GM18526 (cell line): ENCODE data around the gene MEA1.

ENCODE experiments used
- POLR2A ChIP-seq: IDR thresholded peaks from 3 replicates; pipeline ENCODE4 v1.6.1; 2011; ENCODE audit not compliant: insufficient read length; ENCODE audit errors: extremely low read depth

MEA1 gene

DNA sequence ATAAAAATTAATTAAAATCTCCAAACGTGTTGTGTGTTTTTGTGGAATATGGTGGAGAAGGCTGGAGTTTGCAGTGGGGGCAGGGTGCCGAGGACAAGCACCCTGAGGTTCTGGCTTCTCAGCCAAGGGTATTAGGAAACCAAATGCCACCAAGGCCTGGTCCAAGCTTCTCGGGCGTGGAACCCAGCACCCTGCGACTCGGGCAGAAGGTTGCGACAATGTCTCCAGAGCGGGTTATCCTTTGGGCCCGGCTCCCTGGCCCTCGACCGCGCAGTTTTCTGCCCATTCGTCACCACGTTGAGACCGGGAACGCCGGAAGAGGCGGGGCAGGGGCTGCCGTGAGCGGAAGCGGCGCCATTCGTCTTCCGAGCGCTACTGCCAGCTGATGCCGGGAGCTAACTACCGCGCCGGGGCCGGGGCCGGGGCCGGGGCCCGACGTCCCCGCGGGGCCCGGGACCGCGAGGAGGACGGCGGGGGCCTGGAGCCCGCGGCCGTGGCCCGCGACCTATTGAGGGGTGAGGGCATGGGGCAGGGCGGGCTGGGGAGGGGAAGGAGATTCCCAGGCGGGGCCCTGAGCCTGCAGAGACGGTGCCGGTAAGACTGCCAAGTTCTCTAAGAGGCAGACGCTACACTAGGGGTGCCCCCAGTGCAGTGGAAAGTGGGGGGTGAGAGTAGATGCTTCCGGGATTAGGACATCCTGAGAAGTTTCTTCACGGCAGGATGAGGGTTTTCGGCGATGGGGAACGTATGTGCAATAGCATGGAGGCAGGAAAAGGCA, 7.7 kb upstream of the MEA1 start, which contains the start of gene RRP36:
Gene RRP36, plus strand, starts transcription at position 354 of the 778 bp plus-strand sequence. Its CDS starts 32 bp downstream, at position 386.
- peak; percentile 67 for TF ChIP-seq POLR2A

DNA sequence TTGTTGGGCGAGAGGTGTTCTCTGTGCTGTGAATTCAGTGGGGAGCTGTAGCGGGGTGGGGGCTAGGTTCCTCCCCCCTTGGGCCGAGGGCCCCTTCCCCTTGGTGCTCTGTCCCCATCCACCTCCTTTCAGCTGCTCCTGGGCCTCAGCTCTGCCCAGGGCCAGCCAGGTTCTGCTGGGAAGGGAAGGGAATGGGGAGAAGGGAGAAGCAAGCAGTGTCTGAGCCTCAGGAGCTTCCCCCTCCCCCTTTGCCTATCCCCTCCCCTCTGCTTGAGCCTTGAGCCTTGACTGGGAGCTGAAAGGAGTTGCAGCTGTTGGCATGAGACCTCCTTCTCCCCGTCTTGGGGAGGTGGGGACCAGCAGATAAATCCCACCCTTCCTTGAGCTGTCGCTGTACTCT, 7.1 kb upstream of the MEA1 start:
- TF ChIP-seq POLR2A: no peak

DNA sequence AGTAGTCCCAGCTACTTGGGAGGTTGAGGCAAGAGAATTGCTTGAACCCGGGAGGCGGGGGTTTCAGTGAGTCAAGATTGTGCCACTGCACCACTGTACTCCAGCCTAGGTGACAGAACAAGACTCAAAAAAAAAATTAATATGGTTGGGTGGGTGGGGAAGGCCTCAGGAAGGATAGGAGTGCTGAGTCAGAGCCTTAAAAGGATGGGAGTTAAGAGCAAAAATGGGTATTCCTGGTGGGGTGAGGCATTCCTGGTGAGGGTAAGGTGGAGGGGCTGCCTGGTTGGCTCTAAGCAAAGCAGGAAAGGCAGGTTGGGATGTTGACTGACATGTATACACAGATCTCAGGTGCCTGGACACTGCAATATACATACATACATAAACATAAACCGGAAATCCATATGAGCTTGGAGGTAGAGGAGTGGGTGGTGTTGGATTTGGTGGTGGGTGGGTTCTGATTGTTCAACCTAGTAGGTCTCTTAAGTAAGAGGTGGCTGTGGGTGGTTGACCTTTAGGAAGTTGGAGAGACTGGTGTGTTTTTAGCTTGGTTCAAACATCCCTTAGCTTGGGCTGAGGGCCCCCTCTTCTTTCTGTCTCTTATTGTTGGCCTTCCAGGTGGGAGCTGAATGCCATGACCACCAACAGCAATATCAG, 6.4 kb upstream of the MEA1 start:
- no peak for TF ChIP-seq POLR2A

DNA sequence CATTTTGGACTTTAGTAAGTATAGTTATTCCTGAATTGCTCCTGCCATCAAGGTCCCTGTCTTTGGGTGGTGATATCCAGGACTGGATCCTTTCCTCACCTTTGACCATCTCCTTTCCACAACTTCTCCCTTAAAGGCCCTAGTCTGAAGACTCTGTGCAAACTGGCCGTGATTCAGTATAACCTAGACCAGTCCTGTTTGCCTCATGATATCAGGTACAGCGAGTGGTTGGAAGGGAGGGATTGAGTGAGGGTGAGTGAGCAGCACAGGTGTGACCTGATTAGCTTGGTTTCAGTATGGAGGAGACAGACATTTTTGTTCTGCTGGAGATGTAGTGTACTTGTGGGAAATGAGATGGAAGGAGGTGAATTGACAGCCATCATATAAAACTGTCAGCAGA, 5.4 kb upstream of the MEA1 start:
- no peak for TF ChIP-seq POLR2A

DNA sequence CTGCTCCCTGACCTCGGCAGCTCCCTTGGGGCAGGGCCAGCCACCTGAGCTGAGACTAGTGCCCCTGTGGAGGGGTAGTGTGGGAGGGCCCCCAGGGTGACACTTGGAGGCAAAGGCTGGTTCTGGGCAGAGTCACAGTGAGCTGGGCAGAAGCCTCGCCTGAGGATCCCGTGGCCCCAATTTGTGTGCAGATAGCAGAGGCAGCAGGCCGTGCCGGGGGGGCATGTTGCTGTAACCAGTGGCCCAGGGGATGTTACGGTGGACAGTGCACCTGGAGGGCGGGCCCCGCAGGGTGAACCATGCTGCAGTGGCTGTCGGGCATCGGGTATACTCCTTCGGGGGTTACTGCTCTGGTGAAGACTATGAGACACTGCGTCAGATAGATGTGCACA, 3.2 kb upstream of the MEA1 start:
- no peak for TF ChIP-seq POLR2A

DNA sequence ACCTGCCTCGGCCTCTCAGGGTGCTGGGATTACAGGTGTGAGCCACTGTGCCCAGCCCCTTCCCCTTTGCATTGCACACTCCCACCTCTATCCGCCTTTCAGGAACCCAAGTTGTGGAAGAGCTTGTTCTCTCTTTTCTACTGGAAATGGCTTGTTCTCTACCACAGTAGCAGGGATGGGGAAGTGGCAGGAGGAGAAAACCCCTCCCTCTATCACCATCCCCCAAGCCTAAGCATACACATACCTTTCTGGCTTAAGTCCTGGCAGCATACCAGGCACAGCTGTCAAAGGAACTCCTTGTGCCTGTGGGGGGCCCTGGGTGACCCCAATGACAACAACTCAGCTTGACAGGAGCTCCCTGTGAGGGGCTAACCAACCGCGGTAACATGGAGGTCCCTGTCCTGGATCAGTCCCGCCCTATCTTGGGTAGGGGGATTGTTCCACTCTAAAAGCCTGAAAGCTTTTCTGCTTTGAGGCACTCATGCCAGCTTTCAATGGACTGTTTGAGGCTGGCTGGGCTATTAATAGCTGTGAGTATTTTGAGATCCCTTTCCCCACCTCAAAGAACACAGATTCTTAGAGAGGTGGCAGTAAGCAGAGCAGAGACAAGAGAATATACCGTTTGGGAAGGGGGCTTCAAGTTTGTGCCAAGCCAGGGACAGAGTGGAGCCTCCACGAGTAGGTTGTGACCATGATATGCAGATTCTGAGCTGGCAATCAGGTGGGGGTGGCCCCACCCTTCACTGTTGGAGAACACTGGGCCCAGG, 2.6 kb upstream of the MEA1 start:
- no peak for TF ChIP-seq POLR2A

DNA sequence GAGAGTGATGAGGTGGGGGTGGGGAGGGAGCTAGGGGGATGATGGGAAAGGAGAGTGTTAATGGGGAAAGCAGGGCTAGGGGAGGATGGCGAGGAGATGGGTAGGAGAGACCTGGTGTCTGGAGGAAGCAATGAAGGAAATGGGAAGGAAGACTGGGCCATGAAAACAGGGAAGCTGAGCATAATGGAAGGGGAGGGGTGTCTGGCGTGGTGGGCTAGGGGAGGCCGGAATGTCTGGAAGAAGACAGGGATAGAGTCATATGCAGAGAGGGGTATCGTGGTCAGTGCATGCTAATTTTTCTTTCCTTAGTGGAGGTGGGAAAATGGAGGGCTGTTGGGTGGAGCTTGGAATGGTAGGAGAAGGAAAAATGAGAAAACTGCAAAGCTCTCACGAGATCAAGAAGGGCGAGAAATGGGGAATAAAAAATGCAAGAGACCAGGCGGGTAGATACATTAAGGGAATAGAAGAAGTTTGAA, 726 bp upstream of the MEA1 start:
- no peak for TF ChIP-seq POLR2A

DNA sequence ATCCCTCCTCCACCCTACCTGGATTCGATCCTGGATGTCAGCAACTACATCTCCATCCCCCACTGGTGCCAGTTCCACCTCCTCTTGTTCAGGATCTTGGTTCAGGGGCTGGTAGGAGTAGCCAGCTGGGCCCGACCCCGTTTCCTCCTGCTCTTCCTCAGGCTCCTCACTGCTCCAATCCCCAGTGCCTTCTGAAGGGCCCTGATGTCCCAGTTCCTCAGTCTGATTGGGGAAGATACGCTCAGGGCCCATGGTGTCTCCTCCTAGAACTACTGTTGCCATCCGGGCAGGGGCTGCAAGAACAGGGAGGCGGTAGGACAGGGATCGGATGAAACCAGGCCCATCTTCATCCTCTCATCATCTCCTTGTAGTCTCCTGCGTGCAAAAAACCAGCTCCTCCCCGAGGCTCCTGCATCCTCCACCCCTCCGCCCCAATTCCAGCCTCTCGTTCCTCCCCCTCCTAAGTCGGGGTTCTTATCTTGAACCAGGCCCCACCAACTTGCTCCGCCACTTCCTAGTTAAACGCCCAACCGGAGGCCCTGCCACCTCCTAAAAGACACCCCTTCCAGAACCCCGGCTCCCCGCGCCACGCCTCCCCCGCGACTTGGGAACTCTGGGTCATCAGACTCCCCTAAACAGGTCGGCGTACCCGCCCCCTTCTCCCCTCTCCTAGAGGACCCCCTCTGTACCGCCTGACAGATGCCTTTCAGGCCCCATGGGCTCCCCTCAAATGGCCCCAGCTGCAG, 476 bp downstream of the MEA1 start:
- TF ChIP-seq POLR2A: no peak

DNA sequence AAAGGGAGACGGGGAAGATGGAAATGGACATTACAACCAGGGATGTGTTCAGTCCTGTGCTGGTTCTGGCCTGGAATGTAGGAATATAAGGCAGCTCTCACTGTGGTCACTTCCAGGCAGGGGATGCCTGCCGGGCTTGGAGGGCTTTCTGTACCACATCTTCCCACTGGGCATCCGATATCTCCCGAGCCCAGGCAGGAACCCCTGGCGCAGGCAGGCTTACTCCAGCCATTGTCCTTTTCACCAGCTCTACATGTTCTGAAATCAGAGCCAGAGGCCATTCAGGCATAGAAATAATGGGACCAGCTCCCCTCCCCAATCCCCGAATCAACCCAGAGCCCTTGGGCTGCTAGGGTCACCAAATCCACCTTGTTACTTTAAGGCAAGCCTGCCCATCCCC, 1.4 kb downstream of the MEA1 start:
- no peak for TF ChIP-seq POLR2A

DNA sequence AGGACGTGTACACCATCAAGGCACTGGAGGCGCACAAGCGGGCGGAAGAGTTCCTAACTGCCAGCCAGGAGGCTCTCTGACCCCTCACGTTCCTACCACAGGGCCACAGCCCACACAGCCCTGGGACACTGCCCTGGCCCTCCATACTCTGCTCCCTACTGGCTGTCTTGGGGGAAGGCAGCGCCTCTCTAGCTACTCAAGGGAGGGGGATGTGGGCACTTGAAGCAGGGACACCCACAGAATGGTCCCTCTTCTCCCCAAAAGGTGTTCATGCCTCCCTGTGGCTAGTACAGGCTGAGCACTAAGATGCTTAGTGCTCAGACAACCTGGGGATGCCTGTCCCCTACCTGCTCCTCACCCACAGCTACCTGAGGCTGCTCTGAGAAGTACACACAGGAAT, 2.5 kb downstream of the MEA1 start:
- no peak for TF ChIP-seq POLR2A

DNA sequence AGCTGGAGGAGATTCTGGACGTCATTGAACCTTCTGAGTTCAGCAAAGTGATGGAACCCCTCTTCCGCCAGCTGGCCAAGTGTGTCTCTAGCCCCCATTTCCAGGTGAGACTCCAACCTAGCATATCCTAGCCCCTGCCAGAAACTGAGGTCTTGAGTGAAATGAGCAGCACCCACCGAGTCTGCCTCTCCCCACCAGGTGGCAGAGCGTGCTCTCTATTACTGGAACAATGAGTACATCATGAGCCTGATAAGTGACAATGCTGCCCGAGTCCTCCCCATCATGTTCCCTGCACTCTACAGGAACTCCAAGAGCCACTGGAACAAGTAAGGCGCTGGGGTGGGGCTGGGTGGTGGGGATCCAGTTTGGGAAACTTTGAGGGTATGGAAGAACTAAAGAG, 4.6 kb downstream of the MEA1 start:
- TF ChIP-seq POLR2A: no peak

DNA sequence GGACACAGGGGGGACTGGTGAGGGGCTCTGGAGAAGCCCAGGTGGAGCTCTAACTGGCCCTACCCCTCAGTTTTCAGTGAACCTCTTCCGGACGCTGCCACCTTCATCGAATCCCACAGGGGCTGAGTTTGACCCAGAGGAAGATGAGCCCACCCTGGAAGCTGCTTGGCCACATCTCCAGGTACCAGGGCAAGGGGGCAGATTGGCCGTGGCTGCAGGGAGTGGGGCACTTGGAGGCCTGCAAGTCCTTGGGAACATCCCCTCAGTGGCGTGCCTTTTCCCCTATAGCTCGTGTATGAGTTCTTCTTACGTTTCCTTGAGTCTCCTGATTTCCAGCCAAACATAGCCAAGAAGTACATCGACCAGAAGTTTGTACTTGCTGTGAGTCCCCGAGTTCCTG, 6.6 kb downstream of the MEA1 start:
- no peak for TF ChIP-seq POLR2A

DNA sequence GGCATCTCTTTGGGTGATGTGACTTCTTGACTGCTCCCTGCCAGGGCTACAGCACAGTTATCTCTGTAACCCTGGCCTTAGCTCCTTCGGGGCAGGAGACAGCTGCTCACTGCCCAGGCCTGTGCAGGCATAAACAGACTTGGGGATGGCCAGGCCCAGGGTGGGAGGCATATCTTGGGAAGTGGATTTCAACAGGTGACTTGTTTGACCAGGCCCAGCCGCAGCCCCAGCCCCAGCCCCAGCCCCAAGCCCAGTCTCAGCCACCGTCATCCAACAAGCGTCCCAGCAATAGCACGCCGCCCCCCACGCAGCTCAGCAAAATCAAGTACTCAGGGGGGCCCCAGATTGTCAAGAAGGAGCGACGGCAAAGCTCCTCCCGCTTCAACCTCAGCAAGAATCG, 7.5 kb downstream of the MEA1 start:
- no peak for TF ChIP-seq POLR2A

DNA sequence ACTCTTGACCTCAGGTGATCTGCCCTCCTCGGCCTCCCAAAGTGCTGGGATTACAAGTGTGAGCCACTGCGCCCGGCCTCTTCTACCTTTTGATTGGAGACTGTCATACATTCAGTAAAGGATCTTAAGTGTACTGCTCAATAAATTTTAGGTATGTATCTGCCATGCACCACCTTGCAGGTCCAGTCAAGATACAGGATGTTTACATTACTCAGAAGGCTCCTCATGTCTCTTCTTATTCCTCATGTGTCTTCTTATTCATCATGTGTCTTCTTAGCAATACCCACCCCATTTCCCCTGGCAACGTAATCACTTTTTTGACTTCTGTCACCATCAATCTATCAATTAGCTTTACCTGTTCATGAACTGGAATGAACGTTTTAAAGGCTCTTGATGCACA, 7.9 kb downstream of the MEA1 start:
- TF ChIP-seq POLR2A: no peak

DNA sequence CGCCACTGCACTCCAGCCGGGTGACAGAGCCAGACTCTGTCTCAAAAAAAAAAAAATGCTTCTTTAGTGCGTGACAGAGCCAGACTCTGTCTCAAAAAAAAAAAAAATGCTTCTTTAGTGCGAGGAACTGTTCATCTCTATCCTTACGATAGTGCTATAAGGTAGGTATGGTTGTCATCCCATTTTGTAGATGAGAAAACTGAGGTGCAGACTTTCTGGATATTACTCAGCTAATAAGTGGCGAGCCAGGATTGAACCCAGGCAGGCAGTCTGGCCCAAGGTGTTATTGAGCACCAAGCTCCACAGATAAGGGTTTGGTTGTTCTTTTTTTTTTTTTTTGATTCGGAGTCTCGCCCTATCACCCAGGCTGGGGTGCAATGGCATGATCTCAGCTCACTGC, 11.9 kb downstream of the MEA1 start:
- TF ChIP-seq POLR2A: no peak
